ENCODE measurements around the gene SOX6. TPM values are rescaled to one million over a fixed set of nuclear protein-coding genes. Genes with fewer than 3 reads are reported as not detected.

SOX6 gene
- total RNA-seq, 1 experiment from 2014 or later, result 5.1 TPM

- ChIA-PET POLR2A (ENCODE audit: unreplicated experiment) (no interaction called here), CTCF (no interaction called here)
- Histone ChIP-seq H3K4me1 (replicated peaks; ENCODE audit: insufficient read depth) (no peaks in the 10 kb centered on the region), H3F3A (ENCODE audit: insufficient read depth, low read depth) (no peaks in the 10 kb centered on the region), H3K4me2 (no peak overlapping the region), H4K20me1 (ENCODE audit: insufficient read depth) (no peaks in the 10 kb centered on the region), H3K36me3 (ENCODE audit: low read depth) (no peaks in the 10 kb centered on the region), H3K27ac (no peak overlapping the region), H3K9me2 (ENCODE audit: insufficient read depth) (no peaks in the 10 kb centered on the region), H3K9me3 (ENCODE audit: insufficient read depth, low read depth) (no peaks in the 10 kb centered on the region), H2AFZ (no peak overlapping the region), H3K4me3 (no peak overlapping the region), H3K79me2 (ENCODE audit: low read depth) (no peaks in the 10 kb centered on the region), H3K27me3 (ENCODE audit: insufficient read depth, low read depth) (no peaks in the 10 kb centered on the region)
- TF ChIP-seq, protein P1, sequence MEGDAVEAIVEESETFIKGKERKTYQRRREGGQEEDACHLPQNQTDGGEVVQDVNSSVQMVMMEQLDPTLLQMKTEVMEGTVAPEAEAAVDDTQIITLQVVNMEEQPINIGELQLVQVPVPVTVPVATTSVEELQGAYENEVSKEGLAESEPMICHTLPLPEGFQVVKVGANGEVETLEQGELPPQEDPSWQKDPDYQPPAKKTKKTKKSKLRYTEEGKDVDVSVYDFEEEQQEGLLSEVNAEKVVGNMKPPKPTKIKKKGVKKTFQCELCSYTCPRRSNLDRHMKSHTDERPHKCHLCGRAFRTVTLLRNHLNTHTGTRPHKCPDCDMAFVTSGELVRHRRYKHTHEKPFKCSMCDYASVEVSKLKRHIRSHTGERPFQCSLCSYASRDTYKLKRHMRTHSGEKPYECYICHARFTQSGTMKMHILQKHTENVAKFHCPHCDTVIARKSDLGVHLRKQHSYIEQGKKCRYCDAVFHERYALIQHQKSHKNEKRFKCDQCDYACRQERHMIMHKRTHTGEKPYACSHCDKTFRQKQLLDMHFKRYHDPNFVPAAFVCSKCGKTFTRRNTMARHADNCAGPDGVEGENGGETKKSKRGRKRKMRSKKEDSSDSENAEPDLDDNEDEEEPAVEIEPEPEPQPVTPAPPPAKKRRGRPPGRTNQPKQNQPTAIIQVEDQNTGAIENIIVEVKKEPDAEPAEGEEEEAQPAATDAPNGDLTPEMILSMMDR (conservative IDR thresholded peaks at IDR 0.05), result no peak
- no peak for TF ChIP-seq EZH2 (IDR thresholded peaks at IDR 0.05; ENCODE audit: low read depth)
- intact Hi-C loops (cut with micrococcal nuclease; ENCODE audit: unreplicated experiment), result no loop called here
- DNase-seq, result no peak
- no TSS peak for BruUV-seq (replicated peaks)
Observed at GRCh38 chr11:15938983-15939382, 417.4 kb downstream of the SOX6 start.

DNA sequence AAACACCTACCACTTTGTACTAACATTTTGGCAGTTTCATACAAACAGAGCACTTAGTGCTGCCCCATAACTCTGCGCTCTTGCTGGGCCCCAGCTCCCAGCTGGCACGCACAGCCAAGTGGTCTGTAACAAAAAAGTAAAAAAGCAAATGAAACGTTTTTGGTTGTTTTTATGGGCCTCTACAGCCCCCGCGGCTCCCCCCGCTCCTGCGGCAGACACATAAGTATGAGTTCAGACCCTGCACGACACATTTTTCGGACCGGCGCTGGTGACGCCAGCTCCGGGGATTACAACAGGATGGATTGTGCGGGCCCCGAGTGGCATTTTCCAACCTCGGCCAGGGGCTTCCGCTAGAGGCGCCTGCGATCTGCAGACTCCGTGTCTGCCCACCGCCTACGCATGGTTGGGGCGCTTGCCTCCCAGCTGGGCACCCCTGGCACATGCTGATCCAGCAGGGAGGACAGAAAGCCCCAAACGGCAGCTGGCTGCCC lies 418.2 kb downstream of the SOX6 start:
- Histone ChIP-seq H3K36me3 (ENCODE audit: low read depth) (no peaks in the 10 kb centered on the region), H3K4me3 (no peak overlapping the region), H2AFZ (no peak overlapping the region), H3K4me1 (replicated peaks; ENCODE audit: insufficient read depth) (no peaks in the 10 kb centered on the region), H3K27ac (no peak overlapping the region), H3K79me2 (ENCODE audit: low read depth) (no peaks in the 10 kb centered on the region), H3K9me2 (ENCODE audit: insufficient read depth) (no peaks in the 10 kb centered on the region), H4K20me1 (ENCODE audit: insufficient read depth) (no peaks in the 10 kb centered on the region), H3K27me3 (ENCODE audit: insufficient read depth, low read depth) (no peaks in the 10 kb centered on the region), H3F3A (ENCODE audit: insufficient read depth, low read depth) (no peaks in the 10 kb centered on the region), H3K4me2 (no peak overlapping the region), H3K9me3 (ENCODE audit: insufficient read depth, low read depth) (no peaks in the 10 kb centered on the region)
- BruUV-seq (replicated peaks), result no TSS peak
- intact Hi-C loops (cut with micrococcal nuclease; ENCODE audit: unreplicated experiment), result no loop called here
- DNase-seq, result no peak
- TF ChIP-seq, protein P1 (conservative IDR thresholded peaks at IDR 0.05), result no peak
- TF ChIP-seq EZH2 (IDR thresholded peaks at IDR 0.05; ENCODE audit: low read depth), result no peak
- ChIA-PET POLR2A (ENCODE audit: unreplicated experiment) (no interaction called here), CTCF (no interaction called here)

DNA sequence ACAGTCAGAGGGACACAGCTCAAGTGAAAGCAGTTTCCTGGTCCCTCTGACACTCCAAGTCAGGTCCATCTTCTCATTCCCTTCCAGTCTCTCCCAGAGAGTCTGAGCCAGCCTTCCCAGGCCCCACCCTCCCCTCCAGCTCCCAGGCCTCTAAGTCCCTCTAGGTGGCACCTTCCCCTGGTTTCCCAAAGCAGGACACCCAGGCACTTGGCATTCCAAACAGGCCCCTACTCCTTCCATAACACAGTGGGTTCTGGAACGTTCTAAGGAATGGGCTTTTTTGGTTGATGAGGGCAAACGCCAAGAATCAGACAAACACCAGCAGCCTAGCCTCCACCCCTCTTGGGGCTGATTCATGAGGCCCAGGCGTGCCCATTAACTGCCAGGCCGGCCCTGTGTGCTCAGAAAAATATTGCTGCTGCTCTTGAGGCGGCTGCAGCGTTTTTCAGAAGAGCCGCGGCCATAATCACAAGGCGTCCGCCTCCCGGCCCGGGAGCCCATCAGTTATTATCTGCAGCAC lies 418.7 kb downstream of the SOX6 start:
- Histone ChIP-seq H3K79me2 (ENCODE audit: low read depth) (no peaks in the 10 kb centered on the region), H3K9me3 (ENCODE audit: insufficient read depth, low read depth) (no peaks in the 10 kb centered on the region), H2AFZ (no peak overlapping the region), H3F3A (ENCODE audit: insufficient read depth, low read depth) (no peaks in the 10 kb centered on the region), H3K4me1 (replicated peaks; ENCODE audit: insufficient read depth) (no peaks in the 10 kb centered on the region), H3K36me3 (ENCODE audit: low read depth) (no peaks in the 10 kb centered on the region), H3K4me3 (no peak overlapping the region), H3K27me3 (ENCODE audit: insufficient read depth, low read depth) (no peaks in the 10 kb centered on the region), H3K9me2 (ENCODE audit: insufficient read depth) (no peaks in the 10 kb centered on the region), H3K4me2 (no peak overlapping the region), H3K27ac (no peak overlapping the region), H4K20me1 (ENCODE audit: insufficient read depth) (no peaks in the 10 kb centered on the region)
- DNase-seq, result no peak
- CTCF ChIA-PET, result no interaction called here
- intact Hi-C loops (cut with micrococcal nuclease; ENCODE audit: unreplicated experiment), result no loop called here
- POLR2A ChIA-PET (ENCODE audit: unreplicated experiment), result no interaction called here
- BruUV-seq (replicated peaks), result no TSS peak
- TF ChIP-seq, protein P1 (conservative IDR thresholded peaks at IDR 0.05), result no peak
- no peak for TF ChIP-seq EZH2 (IDR thresholded peaks at IDR 0.05; ENCODE audit: low read depth)
